Left lung (tissue), 10 donors: Measurements from ENCODE around the gene LGI1. TPM values are rescaled to one million over a fixed set of nuclear protein-coding genes. Genes with fewer than 3 reads are reported as not detected.

Source experiments
- ATAC-seq: fragments of 200-7000 bp; cut with Tn5 transposase; one replicate; pipeline ENCODE4 v1.9.1; 2020; ENCODE audit warnings: moderate library complexity
- DNase-seq, 4 donors: peaks; one replicate each; pipeline ENCODE4 v3.0.0-alpha.2; 2013 to 2020
- H3K27ac ChIP-seq, 2 donors: fragments of 200-600 bp; sonication (generic) in 1 of 2; one replicate each; pipeline versions ENCODE4 v1.5.0 to v1.8.0; 2020 to 2021
- H3K27me3 ChIP-seq, 2 donors: fragments of 200-600 bp; sonication (generic) in 1 of 2; one replicate each; pipeline versions ENCODE4 v1.5.0 to v1.8.0; 2020 to 2021
- H3K36me3 ChIP-seq, 2 donors: fragments of 200-600 bp; sonication (generic) in 1 of 2; one replicate each; pipeline versions ENCODE4 v1.5.0 to v1.8.0; 2020 to 2021
- H3K4me1 ChIP-seq, 2 donors: fragments of 200-600 bp; one replicate each; pipeline ENCODE4 v1.8.0; 2021
- H3K4me3 ChIP-seq, 2 donors: fragments of 200-600 bp; sonication (generic) in 1 of 2; one replicate each; pipeline versions ENCODE4 v1.5.0 to v1.8.0; 2020 to 2021; ENCODE audit warnings: mild to moderate bottlenecking in 1 of 2
- H3K9me3 ChIP-seq, 2 donors: fragments of 200-600 bp; sonication (generic) in 1 of 2; one replicate each; pipeline versions ENCODE4 v1.5.0 to v1.8.0; 2020 to 2021
- CTCF ChIP-seq, 2 donors: fragments of 200-600 bp; sonication (generic) in 1 of 2; IDR thresholded peaks; one replicate each; pipeline versions ENCODE4 v1.5.0 to v1.8.0; 2021; ENCODE audit warnings: antibody characterized with exemption in 2 of 2
- intact Hi-C, 2 donors: fragments of 100-400 bp; cut with DNase I; formaldehyde crosslinking; loops; one replicate each; pipeline versions ENCODE4 v1.11.2 to v1.14.2; 2022
- polyA plus RNA-seq, 6 donors: library from polyadenylated mRNA; unstranded; fragments of 120-200 nt; gene quantifications; one replicate each; pipeline ENCODE4 v1.2.1, GENCODE V29; 2013; ENCODE audit not compliant: insufficient read length in 6 of 6
- total RNA-seq, 2 donors: library from RNA; stranded (reverse); fragmentation: NEBNext Ultra II Directional; extraction: Animal tissue kit (Norgen Biotek cat#: 25700); gene quantifications; one replicate each; pipeline ENCODE4 v1.2.1, GENCODE V29; 2021
- donor health status: DM: no; HTN: yes; CAD: no.
- donor health status: DM: no; HTN: no; CAD: no.

Gene LGI1
- total and polyA plus RNA-seq, 8 donors = 0.07 to 0.13 (median 0.10) TPM; not detected in 2

- peak; percentile 91 for ATAC-seq
- H3K4me3 ChIP-seq = no peak overlapping the region
- no peaks in the 10 kb centered on the region for H3K9me3 ChIP-seq
- peak; percentile 42 to 80 (median 53) for DNase-seq
- peak; percentile 41 to 57 for TF ChIP-seq CTCF (IDR thresholded peaks at IDR 0.05)
- H3K27me3 ChIP-seq = peaks cover 0 to 16% of the 10 kb centered on the region in 2 donors
- intact Hi-C loops = no loop called here
- H3K4me1 ChIP-seq = no peaks in the 10 kb centered on the region
- no peaks in the 10 kb centered on the region for H3K36me3 ChIP-seq
- H3K27ac ChIP-seq = no peak overlapping the region
Observed at GRCh38 chr10:93816123-93816747, 58.5 kb downstream of the LGI1 start.

- no peak for DNase-seq
- no peak overlapping the region for H3K4me3 ChIP-seq
- no peaks in the 10 kb centered on the region for H3K9me3 ChIP-seq
- H3K27ac ChIP-seq = no peak overlapping the region
- H3K27me3 ChIP-seq = peaks cover 0 to 13% of the 10 kb centered on the region in 2 donors
- intact Hi-C loops = no loop called here
- no peaks in the 10 kb centered on the region for H3K36me3 ChIP-seq
- TF ChIP-seq CTCF (IDR thresholded peaks at IDR 0.05) = no peak
- H3K4me1 ChIP-seq = no peaks in the 10 kb centered on the region
- ATAC-seq = no peak
Observed at GRCh38 chr10:93818086-93818485, 60.4 kb downstream of the LGI1 start.

GRCh38 chr10:93819520-93819919 lies 61.8 kb downstream of the LGI1 start:
- intact Hi-C loops = no loop called here
- Histone ChIP-seq H3K4me1 (no peaks in the 10 kb centered on the region), H3K27ac (no peak overlapping the region), H3K9me3 (no peaks in the 10 kb centered on the region), H3K27me3 (peaks cover 0 to 13% of the 10 kb centered on the region in 2 donors), H3K4me3 (no peak overlapping the region), H3K36me3 (no peaks in the 10 kb centered on the region)
- no peak for TF ChIP-seq CTCF (IDR thresholded peaks at IDR 0.05)
- no peak for ATAC-seq
- DNase-seq = no peak

GRCh38 chr10:93820434-93820833 lies 62.7 kb downstream of the LGI1 start:
- TF ChIP-seq CTCF (IDR thresholded peaks at IDR 0.05) = no peak
- H3K27me3 ChIP-seq = peaks cover 0 to 13% of the 10 kb centered on the region in 2 donors
- ATAC-seq (no peak), DNase-seq (no peak)
- no peaks in the 10 kb centered on the region for H3K4me1 ChIP-seq
- H3K36me3 ChIP-seq = no peaks in the 10 kb centered on the region
- H3K9me3 ChIP-seq = no peaks in the 10 kb centered on the region
- H3K27ac ChIP-seq = no peak overlapping the region
- intact Hi-C loops = no loop called here
- H3K4me3 ChIP-seq = no peak overlapping the region

- H3K4me3 ChIP-seq = no peak overlapping the region
- peaks cover 0 to 13% of the 10 kb centered on the region in 2 donors for H3K27me3 ChIP-seq
- TF ChIP-seq CTCF (IDR thresholded peaks at IDR 0.05) = peak; percentile 25 to 35
- ATAC-seq = peak; percentile 65
- H3K36me3 ChIP-seq = no peaks in the 10 kb centered on the region
- no peak overlapping the region for H3K27ac ChIP-seq
- H3K9me3 ChIP-seq = no peaks in the 10 kb centered on the region
- no peaks in the 10 kb centered on the region for H3K4me1 ChIP-seq
- intact Hi-C loops = no loop called here
- peak in 1 of 4 donors; percentile 28 for DNase-seq
Observed at GRCh38 chr10:93821051-93821772, 63.5 kb downstream of the LGI1 start.
